ENCODE results near the gene PDLIM1.
"Not testable (repeated sequence)": the region's sequence is repeated elsewhere in the genome, so short reads cannot be mapped to it uniquely, and the experiment has no call there.

Gene PDLIM1

DNA sequence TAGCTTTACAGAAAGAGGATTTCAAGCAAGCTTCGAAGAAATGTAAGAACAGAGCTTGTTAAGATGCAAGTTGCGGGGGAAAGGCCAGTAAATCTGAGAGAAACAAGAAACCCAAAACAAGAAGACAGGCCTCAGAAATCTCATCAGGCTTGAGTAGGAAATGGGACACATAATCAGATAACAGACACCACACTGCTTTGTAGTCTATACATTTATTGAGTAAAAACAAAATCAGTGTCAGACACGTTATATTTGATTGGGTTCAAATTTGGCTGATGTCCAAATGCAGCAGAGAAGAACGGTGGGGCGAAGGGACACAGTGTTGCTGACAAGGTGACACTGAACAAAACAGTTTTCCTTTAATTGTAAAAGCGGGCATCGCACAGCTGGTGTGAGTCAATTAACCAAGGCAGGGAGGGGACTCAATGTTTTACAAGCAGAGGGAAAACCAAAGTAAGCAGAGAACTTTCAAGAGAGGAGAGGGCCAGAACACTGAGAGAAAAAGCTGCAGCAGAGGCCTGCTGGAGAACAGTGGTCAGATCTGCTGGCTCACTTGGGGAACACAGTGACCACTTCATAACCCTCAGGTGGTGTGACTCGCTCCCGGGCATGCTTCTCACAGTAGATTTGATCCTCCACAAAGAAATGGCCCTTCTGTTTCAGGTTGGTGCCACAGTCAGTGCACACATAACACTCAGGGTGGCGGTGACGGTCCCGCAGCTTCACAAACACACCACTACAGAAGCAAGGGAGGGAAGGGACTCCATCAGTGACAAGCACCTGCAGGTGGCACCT lies 53.2 kb downstream of the PDLIM1 start:
- no peak for DNase-seq

GRCh38 chr10:95236068-95236903 lies 54.5 kb downstream of the PDLIM1 start:
- DNase-seq: no peak

GRCh38 chr10:95235676-95236067 lies 55.1 kb downstream of the PDLIM1 start:
- no peak for DNase-seq

GRCh38 chr10:95234951-95235350 lies 55.9 kb downstream of the PDLIM1 start:
- no peak for DNase-seq

- DNase-seq: no peak
These were observed 57.3 kb downstream of the PDLIM1 start for GRCh38 chr10:95233377-95234034.

- peak; percentile 44 to 59 for DNase-seq
These were observed 59.9 kb downstream of the PDLIM1 start for GRCh38 chr10:95230677-95231586.

DNA sequence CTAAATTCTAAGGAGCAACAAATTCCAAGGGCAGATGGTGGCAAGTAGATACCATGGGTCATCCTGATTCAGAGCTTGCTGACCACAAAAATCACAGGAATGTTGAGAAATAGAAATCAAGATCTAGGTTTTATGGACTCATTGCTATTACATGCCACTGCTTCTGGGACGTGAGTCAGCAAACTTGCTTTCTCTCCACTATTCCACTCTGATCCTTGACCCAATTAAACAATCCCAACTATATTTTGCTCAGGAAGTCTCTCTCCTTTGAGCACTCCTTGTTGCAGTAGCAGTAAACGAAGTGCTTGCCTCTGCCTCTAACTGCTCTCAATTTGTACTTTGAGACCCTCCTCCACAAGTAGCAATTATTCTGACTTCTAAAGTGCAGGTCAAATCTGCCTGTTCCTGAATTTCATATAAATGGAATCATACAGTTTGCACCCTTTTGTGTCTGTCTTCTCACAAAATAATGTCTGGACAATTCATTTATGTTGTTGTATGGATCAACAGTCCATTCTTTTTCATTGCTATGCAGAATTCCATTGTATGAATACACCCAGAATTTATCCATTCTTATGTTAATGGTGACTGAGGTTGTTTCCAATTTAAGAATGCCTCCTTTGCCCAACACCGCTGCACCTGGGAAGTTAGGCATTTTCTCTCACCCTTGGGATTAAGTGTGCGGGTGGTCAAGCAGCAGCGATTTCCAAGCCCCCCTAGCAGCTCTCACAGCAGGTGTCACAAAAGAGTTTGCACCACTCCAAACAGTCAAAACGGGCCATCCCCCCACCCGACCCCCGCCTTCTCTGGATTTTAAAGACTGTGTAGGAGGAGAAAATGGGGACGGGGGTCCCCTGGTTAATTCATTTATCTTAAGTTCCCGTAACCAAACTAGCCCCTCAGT lies 60.8 kb downstream of the PDLIM1 start:
- no peak for DNase-seq

DNA sequence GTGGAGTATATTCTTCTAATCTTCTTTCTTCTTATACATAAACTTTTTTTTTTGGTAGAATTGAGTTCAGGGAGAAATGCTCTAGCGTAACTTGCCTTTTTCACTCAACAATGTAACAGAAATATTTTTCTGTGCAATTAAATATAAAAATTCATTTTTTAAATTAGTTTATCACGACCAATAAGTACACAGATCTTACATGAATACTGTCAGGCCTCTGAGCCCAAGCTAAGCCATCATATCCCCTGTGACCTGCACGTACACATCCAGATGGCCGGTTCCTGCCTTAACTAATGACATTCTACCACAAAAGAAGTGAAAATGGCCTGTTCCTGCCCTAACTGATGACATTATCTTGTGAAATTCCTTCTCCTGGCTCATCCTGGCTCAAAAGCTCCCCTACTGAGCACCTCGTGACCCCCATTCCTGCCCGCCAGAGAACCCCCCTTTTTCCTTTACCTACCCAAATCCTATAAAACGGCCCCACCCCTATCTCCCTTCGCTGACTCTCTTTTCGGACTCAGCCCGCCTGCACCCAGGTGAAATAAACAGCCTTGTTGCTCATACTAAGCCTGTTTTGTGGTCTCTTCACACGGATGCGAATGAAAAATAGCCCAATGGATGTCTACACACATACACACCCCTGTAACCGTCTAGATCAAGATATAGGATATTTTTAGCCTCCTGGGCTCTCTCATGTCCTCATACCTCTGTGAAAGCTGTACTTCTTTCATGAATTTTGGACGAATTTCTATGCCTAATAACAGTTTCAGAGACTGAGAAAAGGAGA lies 61.7 kb downstream of the PDLIM1 start:
- DNase-seq: not testable (repeated sequence)

DNA sequence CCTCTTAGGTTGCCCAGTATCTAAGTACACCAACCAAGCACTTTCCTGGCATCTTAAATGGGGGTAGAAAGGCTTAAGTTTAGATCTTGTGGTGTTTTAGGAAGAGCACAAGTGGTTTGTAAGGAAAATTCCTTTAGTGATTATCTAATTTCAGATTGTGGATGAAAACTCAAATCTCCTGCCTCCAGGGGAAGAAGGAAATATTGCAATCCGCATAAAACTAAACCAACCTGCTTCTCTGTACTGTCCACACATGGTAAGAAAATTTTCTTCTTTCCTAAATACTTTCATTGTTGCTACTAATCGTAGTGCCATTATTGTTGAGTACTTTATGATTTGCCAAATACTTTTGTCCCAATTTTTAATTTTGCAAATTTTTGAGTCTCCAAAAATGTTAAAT lies 65.7 kb downstream of the PDLIM1 start:
- no peak for DNase-seq

DNA sequence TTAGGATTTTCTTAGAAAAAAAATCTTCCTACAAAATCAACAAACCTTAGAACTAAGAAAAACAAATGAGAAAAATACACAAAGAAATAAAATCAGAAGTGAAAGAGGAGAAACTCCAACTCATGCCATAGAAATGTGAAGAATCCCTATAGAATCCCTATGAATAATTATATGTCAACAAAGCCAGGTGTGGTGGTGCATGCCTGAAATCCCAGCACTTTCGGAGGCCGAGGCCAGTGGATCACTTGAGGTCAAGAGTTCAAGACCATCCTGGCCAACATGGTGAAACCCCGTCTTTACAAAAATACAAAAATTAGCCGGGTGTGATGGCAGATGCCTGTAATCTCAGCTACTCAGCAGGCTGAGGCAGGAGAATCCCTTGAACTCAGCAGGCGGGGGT lies 69.7 kb downstream of the PDLIM1 start:
- DNase-seq: no peak

- no peak for DNase-seq
These were observed 70.3 kb downstream of the PDLIM1 start for GRCh38 chr10:95220539-95220938.

DNA sequence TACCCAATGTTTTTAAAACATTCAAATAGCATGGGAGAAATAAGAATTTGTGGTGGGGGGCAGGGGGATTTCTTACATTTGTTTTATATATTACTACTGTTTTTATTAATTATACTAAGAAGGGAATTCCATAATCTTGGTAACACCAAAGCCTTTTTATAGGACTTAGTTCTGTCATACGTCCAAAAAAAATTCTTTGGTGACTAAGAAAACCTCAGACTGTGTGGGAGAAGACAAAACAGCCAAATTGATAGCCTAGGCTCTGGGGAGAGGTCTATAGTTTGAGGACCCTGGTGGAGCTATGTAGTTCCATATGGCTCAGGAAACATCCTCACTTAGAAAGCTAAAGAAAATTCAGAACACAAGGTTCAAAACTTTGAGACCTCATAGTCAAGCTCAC lies 73.3 kb downstream of the PDLIM1 start:
- no peak for DNase-seq

DNA sequence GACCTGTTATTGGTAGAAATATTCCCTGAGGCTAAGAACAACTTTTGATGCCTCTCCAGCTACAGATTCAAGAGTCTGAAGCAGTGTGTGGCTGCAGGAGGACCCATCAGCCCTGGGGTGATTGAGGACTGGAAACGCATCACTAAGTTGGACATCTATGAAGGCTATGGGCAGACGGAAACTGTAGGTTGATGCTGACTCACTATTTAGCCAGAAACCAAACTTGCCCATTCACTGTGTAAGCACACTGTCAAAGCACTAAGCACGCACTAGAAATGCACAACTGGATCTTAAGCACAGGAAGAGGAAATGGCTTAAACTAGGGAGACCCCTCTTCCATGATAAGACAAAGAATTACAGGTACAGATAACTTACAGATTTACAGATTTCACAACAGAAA lies 76.0 kb downstream of the PDLIM1 start:
- no peak for DNase-seq

DNA sequence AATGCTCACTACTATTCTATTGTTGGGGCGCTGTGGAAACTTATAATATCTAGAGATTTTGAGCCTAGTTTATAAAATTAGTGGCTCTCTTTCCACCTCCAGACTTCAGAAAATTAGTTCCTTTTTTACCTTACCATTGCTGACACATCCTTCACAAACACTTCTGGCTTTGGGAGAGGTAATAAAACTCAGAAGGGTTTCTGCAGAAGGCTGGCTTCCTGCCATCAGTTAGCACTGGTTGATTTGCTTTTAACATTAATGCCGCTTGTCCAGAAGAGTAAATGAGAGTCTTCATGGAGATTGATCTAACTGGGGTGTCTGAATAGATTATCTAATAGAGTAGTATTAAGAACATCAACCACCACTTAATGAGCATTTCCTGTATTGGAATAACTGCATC lies 76.4 kb downstream of the PDLIM1 start:
- no peak for DNase-seq

DNA sequence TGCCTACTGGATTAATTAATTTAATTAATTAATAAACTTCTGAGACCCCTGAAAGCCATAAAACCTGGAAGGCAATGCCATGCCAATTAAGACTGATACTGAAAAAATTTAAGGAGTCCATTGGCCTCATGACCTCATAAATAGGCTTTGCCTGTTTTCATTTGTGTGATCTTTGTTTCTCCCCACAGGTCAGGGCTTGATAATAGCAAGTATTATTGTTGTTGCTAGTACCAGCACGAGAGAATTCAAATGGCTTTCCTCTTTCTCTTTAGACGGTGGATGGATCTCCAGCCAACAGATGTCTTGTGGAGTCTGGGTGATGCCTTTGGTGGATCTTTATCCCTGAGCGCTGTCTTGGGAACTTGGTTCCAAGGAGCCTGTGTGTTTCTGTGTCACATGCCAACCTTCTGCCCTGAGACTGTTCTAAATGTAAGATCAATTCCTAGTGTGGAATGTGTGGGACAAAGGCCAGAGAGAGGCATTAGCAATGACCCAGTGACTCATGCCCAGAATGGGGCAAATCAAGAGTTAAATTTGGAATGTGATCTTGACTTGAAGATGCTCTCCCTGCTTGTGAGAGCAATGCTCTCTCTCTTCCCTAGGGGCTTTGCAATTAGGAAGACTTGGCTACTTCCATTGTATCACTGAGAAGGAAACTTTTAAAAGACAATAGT lies 79.1 kb downstream of the PDLIM1 start:
- no peak for DNase-seq

DNA sequence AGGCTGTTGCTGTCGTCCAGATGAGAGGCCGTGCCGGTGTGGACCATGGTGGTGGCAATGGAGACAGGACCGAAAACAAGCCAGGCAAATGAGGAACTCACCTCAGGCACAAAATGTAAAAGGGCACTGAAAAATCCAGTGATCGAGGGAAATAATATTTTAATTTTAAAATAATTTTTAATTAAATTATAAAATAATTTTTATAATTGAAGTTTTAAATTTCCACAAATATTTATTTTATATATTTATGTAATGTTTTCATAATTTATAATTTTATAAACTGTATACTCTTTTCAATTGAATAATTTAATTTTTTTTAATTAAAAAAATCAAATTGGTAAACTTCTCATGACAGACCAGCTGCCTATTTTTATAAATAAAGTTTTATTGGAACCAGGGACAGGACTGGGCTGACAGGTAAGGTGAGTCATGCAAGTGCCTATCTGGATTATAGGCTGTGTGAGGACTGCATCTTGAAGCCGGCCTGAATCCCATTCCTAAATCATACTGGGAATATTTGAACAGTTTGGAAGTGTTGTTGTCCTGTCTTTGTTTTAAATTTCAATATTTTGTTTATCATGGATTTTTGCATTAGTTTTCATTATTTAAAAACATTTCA lies 81.2 kb downstream of the PDLIM1 start:
- no peak for DNase-seq

- peak in 1 of 2 experiments; percentile 1 for DNase-seq
These were observed 82.0 kb downstream of the PDLIM1 start for GRCh38 chr10:95208702-95209391.

- DNase-seq: not testable (repeated sequence)
These were observed 87.9 kb downstream of the PDLIM1 start for GRCh38 chr10:95202865-95203264.

DNA sequence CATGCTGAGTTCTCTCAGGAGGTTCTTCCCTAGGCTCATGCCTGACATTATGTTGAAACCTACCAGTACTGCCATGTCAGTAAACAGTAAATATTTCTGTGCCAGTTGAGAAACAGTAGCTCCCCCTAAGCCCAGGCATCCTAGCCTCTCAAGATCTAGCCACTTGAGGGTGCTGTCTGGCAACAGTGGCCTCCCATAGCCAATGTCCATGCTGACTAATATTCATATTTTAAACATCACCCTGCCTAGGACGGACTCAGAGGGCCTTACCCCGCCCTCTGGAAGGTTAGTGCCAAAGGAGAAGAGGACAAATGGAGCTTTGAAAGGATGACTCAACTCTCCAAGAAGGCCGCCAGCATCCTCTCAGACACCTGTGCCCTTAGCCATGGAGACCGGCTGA lies 89.1 kb downstream of the PDLIM1 start:
- DNase-seq: no peak
